Endothelial cell (in vitro differentiated cells): ENCODE results near the gene SMCR8. TPM values are rescaled to one million over a fixed set of nuclear protein-coding genes. Genes with fewer than 3 reads are reported as not detected.
"Not testable (repeated sequence)": the region's sequence is repeated elsewhere in the genome, so short reads cannot be mapped to it uniquely, and the experiment has no call there.

Experiments used
- DNase-seq: peaks from one replicate; pipeline ENCODE4 v3.0.0; 2021; ENCODE audit warnings: low spot score
- H3K27ac Mint-ChIP-seq: one replicate; pipeline ENCODE4 v1.8.0; 2021; ENCODE audit warnings: mixed read lengths, inconsistent platforms; ENCODE audit not compliant: unreplicated experiment
- H3K27me3 Mint-ChIP-seq: one replicate; pipeline ENCODE4 v1.8.0; 2021; ENCODE audit warnings: mild to moderate bottlenecking, moderate library complexity, mixed read lengths, inconsistent platforms; ENCODE audit not compliant: unreplicated experiment
- H3K36me3 Mint-ChIP-seq: one replicate; pipeline ENCODE4 v1.8.0; 2021; ENCODE audit warnings: mild to moderate bottlenecking, low read depth, mixed read lengths, inconsistent platforms; ENCODE audit not compliant: unreplicated experiment
- H3K4me1 Mint-ChIP-seq: one replicate; pipeline ENCODE4 v1.8.0; 2021; ENCODE audit warnings: mild to moderate bottlenecking, mixed read lengths, inconsistent platforms; ENCODE audit not compliant: unreplicated experiment
- H3K4me3 Mint-ChIP-seq: one replicate; pipeline ENCODE4 v1.8.0; 2021; ENCODE audit warnings: mild to moderate bottlenecking, mixed read lengths, inconsistent platforms; ENCODE audit not compliant: unreplicated experiment
- H3K9me3 Mint-ChIP-seq: one replicate; pipeline ENCODE4 v1.8.0; 2021; ENCODE audit warnings: mixed read lengths, inconsistent platforms; ENCODE audit not compliant: unreplicated experiment
- total RNA-seq: library from RNA; stranded (reverse); fragmentation: NEBNext Ultra II Directional; extraction: Animal tissue kit (Norgen Biotek cat#: 25700); gene quantifications from one replicate; pipeline ENCODE4 v1.2.1, GENCODE V29; 2021; ENCODE audit not compliant: unreplicated experiment
- TF ChIP-seq, protein P1 (sequence below): fragments of 200-600 bp; sonication (generic); IDR thresholded peaks from one replicate; pipeline ENCODE4 v1.5.0; 2021; ENCODE audit warnings: antibody characterized with exemption; ENCODE audit not compliant: unreplicated experiment

SMCR8 gene
- total RNA-seq, 1 donor from 2014 or later: 21.3 TPM

DNA sequence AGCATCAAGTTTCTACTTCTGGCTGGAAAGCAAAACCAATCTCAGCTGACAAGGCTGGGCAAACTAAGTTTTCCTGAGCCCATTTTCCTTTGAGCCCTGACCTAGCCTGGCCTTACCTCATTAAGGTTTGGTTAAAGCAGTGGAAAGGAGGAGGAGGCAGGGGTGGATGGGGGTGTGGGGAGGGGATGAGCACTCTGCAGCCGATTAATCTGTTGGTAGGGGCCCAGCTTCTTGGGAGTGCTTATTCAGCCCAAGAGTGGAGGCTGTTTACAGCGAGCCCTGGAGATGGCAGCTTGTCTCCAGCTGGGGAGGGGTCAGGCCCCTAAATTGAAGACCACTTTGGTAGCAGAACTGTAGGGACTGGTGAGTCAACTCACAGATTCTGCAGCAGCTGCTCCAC lies 12.0 kb downstream of the SMCR8 start:
- Mint-ChIP-seq H3K9me3 (no peaks in the 10 kb centered on the region), H3K27ac (no peak overlapping the region), H3K4me1 (no peaks in the 10 kb centered on the region), H3K36me3 (peaks cover 20% of the 10 kb centered on the region), H3K27me3 (peaks cover 8% of the 10 kb centered on the region), H3K4me3 (no peak overlapping the region)
- DNase-seq: no peak
- TF ChIP-seq, protein P1, sequence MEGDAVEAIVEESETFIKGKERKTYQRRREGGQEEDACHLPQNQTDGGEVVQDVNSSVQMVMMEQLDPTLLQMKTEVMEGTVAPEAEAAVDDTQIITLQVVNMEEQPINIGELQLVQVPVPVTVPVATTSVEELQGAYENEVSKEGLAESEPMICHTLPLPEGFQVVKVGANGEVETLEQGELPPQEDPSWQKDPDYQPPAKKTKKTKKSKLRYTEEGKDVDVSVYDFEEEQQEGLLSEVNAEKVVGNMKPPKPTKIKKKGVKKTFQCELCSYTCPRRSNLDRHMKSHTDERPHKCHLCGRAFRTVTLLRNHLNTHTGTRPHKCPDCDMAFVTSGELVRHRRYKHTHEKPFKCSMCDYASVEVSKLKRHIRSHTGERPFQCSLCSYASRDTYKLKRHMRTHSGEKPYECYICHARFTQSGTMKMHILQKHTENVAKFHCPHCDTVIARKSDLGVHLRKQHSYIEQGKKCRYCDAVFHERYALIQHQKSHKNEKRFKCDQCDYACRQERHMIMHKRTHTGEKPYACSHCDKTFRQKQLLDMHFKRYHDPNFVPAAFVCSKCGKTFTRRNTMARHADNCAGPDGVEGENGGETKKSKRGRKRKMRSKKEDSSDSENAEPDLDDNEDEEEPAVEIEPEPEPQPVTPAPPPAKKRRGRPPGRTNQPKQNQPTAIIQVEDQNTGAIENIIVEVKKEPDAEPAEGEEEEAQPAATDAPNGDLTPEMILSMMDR: no peak

DNA sequence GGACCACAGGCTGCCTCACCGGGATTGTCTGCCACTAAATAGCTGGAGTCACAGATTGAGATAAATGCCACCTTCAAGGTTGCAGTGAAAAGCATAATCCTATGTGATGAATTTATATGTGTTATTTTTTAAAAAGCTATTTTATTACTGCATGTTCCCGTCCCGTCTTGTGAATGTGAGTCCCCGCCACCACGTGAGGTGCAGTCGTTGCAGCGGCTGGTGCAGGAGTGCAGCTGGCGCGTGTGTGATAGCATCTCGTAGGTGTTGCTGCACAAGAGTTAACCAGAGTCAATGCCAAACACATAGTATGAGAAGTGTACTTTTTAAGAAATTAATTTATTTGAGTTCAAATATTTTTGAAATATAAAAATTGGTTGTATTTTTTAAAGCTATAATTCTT lies 12.5 kb downstream of the SMCR8 start:
- Mint-ChIP-seq H3K27ac (no peak overlapping the region), H3K27me3 (peaks cover 6% of the 10 kb centered on the region), H3K36me3 (peaks cover 23% of the 10 kb centered on the region), H3K9me3 (no peaks in the 10 kb centered on the region), H3K4me3 (no peak overlapping the region), H3K4me1 (no peaks in the 10 kb centered on the region)
- no peak for DNase-seq
- TF ChIP-seq, protein P1: no peak

DNA sequence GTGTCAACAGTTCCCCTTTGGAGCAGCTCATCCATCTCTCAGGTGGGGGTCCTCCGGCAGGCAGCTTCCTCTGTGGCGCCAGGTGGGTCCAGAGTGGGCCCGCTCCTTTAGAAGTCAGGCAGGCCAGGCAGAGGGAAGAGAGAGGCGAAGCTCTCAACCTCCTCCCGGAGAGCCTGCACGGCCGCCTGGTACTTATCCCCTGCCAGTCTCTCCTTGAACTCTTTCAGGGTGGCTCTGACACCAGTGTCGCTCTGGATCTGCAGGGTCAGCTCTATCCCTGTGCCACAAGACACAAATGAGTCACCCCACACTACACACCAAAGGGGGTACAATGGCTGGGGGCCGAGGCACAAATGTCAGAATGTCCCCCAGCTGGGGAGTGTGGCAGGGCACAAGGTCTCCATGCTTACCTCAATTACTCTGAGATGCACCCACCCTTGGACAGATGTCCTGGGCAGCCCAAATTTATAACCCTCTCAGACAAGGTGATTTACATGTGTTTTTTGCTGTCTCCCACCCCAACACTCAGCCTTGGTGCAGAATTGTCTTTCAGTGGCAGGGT lies 13.6 kb downstream of the SMCR8 start:
- Mint-ChIP-seq H3K36me3 (peaks cover 27% of the 10 kb centered on the region), H3K27ac (no peak overlapping the region), H3K27me3 (peaks cover 5% of the 10 kb centered on the region), H3K4me3 (peak overlapping the region; percentile 31), H3K9me3 (no peaks in the 10 kb centered on the region), H3K4me1 (no peaks in the 10 kb centered on the region)
- TF ChIP-seq, protein P1: no peak
- DNase-seq: no peak

DNA sequence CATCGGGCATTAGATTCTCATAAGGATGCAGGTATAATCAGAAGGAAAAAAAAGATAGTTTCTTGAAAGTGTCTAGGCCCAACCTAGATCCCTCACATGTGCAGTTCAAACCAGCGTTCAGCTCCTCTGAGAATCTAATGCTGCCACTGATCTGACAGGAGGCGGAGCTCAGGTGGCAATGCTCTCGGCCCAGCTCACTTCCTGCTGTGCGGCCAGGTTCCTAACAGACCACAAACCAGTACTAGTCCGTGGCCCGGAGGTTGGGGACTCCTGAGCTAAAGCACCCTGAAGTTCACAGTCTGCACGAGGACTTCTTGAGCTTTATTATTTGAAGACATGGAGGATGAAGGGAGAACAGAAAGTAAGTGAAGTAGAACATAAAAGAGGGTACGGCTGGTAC lies 16.8 kb downstream of the SMCR8 start:
- Mint-ChIP-seq H3K27me3 (peaks cover 3% of the 10 kb centered on the region), H3K27ac (no peak overlapping the region), H3K4me1 (no peaks in the 10 kb centered on the region), H3K4me3 (peak overlapping the region; percentile 33), H3K36me3 (peaks cover 33% of the 10 kb centered on the region), H3K9me3 (no peaks in the 10 kb centered on the region)
- TF ChIP-seq, protein P1: no peak
- DNase-seq: no peak

DNA sequence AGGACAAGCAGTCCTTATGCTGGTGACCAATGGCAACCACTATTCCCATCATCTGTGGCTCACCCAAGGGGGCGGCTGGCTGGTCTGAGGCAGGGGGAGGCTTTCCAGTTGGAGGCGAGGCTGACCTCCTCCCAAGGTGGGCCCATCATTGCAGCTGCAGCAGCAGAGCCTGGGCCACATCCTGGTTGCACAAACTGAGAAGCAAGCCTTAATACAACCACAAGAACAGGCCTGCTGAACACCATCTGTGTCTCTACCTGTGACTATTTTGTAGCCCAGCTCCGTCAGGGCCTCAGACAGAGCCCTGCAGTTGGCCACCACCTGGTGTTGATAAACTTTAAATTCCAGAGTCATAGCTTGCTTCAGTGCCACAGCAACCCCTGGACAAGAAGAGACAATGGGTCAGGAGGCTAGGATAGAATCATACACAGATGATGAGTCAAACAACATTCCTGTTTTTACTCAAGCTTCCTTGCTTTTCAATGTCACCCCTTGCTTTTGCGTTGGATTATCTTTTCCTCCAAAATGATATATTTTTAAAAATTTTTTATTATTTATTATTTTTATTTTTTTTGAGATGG lies 17.9 kb downstream of the SMCR8 start:
- TF ChIP-seq, protein P1: no peak
- Mint-ChIP-seq H3K27me3 (peaks cover 3% of the 10 kb centered on the region), H3K36me3 (peaks cover 37% of the 10 kb centered on the region), H3K4me3 (no peak overlapping the region), H3K4me1 (no peaks in the 10 kb centered on the region), H3K9me3 (no peaks in the 10 kb centered on the region), H3K27ac (no peak overlapping the region)
- no peak for DNase-seq

DNA sequence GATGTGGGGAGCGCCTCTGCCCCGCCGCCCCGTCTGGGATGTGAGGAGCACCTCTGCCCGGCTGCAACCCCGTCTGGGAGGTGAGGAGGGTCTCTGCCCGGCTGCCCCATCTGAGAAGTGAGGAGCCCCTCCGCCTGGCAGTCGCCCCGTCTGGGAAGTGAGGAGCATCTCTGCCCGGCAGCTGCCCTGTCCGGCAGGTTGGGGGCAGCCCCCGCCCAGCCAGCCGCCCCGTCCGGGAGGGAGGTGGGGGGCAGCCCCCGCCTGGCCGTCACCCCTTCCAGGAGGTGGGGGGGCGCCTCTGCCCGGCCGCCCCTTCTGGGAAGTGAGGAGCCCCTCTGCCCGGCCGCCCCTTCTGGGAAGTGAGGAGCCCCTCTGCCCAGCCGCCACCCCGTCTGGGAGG lies 23.1 kb downstream of the SMCR8 start:
- H3K36me3 Mint-ChIP-seq: peaks cover 42% of the 10 kb centered on the region
- H3K27me3 Mint-ChIP-seq, H3K27ac Mint-ChIP-seq, H3K9me3 Mint-ChIP-seq, DNase-seq, H3K4me3 Mint-ChIP-seq, H3K4me1 Mint-ChIP-seq: not testable (repeated sequence)
